ENCODE data around the gene EEA1. TPM values are rescaled to one million over a fixed set of nuclear protein-coding genes. Genes with fewer than 3 reads are reported as not detected.

EEA1 gene
- total RNA-seq, 1 donor from 2014 or later, result 12.0 TPM

- Mint-ChIP-seq H3K4me1 (ENCODE audit: low read depth, unreplicated experiment) (peaks cover 7% of the 10 kb centered on the region), H3K4me3 (ENCODE audit: unreplicated experiment) (no peak overlapping the region), H3K27me3 (ENCODE audit: unreplicated experiment) (no peaks in the 10 kb centered on the region)
These were observed 150.6 kb downstream of the EEA1 start for GRCh38 chr12:92778525-92778924.

GRCh38 chr12:92775416-92775815 lies 153.7 kb downstream of the EEA1 start:
- no peak for DNase-seq
- no peak for TF ChIP-seq CTCF (IDR thresholded peaks at IDR 0.05; ENCODE audit: partially characterized antibody, unreplicated experiment)
- no peaks in the 10 kb centered on the region for H3K27me3 Mint-ChIP-seq (ENCODE audit: unreplicated experiment)
- peaks cover 7% of the 10 kb centered on the region for H3K4me1 Mint-ChIP-seq (ENCODE audit: low read depth, unreplicated experiment)
- no peak overlapping the region for H3K4me3 Mint-ChIP-seq (ENCODE audit: unreplicated experiment)
- H3K36me3 Mint-ChIP-seq (ENCODE audit: unreplicated experiment), result no peaks in the 10 kb centered on the region
- no peaks in the 10 kb centered on the region for H3K9me3 Mint-ChIP-seq (ENCODE audit: unreplicated experiment)
- H3K27ac Mint-ChIP-seq (ENCODE audit: unreplicated experiment), result no peak overlapping the region

More at GRCh38 chr12:92778525-92778924, 150.6 kb downstream of the EEA1 start:
- Mint-ChIP-seq H3K9me3 (ENCODE audit: unreplicated experiment) (no peaks in the 10 kb centered on the region), H3K27ac (ENCODE audit: unreplicated experiment) (no peak overlapping the region), H3K36me3 (ENCODE audit: unreplicated experiment) (no peaks in the 10 kb centered on the region)
- no peak for DNase-seq
- no peak for TF ChIP-seq CTCF (IDR thresholded peaks at IDR 0.05; ENCODE audit: partially characterized antibody, unreplicated experiment)

DNA sequence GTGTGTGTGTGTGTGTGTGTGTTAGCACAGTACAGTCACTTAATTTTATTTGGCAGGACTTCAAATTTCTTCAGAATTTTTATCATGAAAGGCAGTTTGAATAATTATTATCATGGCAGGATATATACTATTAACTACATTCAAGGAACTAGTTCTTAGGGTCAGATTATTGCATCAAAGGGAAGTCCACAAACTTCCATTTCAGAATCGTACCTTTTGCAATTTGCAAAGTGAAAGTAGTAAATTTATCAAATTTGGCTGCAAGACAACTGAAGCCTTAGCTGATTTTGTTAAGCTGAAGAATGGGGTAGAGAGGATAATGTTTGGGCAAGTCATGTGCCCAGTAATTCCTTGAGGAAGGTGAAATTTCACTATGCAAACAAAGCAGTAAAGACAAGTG lies 158.1 kb downstream of the EEA1 start:
- Mint-ChIP-seq H3K4me3 (ENCODE audit: unreplicated experiment) (no peak overlapping the region), H3K27me3 (ENCODE audit: unreplicated experiment) (no peaks in the 10 kb centered on the region), H3K27ac (ENCODE audit: unreplicated experiment) (no peak overlapping the region), H3K4me1 (ENCODE audit: low read depth, unreplicated experiment) (no peaks in the 10 kb centered on the region), H3K36me3 (ENCODE audit: unreplicated experiment) (no peaks in the 10 kb centered on the region), H3K9me3 (ENCODE audit: unreplicated experiment) (no peaks in the 10 kb centered on the region)
- TF ChIP-seq CTCF (IDR thresholded peaks at IDR 0.05; ENCODE audit: partially characterized antibody, unreplicated experiment), result no peak
- no peak for DNase-seq

DNA sequence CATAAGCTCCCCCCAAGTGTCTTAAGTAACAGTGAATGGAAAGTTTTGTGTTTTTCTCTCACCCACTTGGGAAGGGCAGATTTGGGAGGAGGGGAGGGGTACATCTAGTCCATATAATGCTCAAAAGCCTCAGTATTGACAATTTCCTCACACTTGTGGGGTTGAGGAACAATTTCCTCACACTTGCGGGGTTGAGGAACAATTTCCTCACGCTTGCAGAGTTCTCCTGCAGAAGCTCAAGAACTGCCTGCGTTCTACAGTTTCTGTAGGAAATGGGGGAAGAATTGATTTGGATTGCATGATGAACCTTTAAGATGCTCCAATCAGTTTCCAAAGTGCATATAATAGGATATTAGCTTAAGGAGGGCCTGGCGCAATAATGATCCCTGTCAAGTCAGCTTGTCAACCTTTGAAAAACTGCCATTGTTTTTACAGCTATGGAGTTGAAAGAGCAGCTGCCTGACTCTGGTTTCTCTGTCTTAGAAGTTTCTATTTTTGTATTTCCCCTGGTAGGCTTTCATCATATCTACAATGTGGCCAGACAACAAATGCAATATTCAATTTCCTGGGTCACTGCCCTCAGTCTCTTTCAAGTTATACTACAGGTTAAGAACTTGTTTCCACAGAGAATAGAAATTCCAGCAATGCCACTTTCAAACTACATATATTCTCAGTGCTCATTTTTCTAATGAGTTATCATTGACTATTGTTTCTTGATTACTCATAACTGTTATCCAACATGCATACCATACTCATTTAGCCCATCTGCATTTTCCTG lies 159.8 kb downstream of the EEA1 start:
- Mint-ChIP-seq H3K4me1 (ENCODE audit: low read depth, unreplicated experiment) (no peaks in the 10 kb centered on the region), H3K9me3 (ENCODE audit: unreplicated experiment) (no peaks in the 10 kb centered on the region), H3K27ac (ENCODE audit: unreplicated experiment) (no peak overlapping the region), H3K36me3 (ENCODE audit: unreplicated experiment) (no peaks in the 10 kb centered on the region), H3K4me3 (ENCODE audit: unreplicated experiment) (no peak overlapping the region), H3K27me3 (ENCODE audit: unreplicated experiment) (no peaks in the 10 kb centered on the region)
- no peak for TF ChIP-seq CTCF (IDR thresholded peaks at IDR 0.05; ENCODE audit: partially characterized antibody, unreplicated experiment)
- no peak for DNase-seq

DNA sequence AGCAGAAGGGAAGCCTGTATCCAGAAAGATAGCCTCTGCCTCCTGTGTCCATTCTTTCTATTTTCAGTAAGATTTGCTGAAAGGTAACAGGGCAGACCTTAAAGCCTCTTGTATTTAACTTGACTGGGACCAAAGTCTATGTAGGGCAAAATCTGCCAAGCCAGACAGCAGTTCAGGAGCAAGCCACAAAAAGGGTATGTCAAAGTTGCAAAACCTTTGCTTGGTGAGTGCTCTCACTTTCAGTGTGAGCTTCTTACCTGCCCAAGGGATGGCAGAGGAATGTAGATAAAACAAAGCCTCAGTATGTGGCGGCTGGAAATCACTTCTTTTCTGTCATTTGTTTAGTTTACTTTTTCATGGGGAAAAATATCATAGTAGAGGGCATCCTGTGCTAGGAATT lies 163.2 kb downstream of the EEA1 start:
- Mint-ChIP-seq H3K36me3 (ENCODE audit: unreplicated experiment) (no peaks in the 10 kb centered on the region), H3K4me3 (ENCODE audit: unreplicated experiment) (no peak overlapping the region), H3K27me3 (ENCODE audit: unreplicated experiment) (no peaks in the 10 kb centered on the region), H3K27ac (ENCODE audit: unreplicated experiment) (no peak overlapping the region), H3K9me3 (ENCODE audit: unreplicated experiment) (no peaks in the 10 kb centered on the region), H3K4me1 (ENCODE audit: low read depth, unreplicated experiment) (no peaks in the 10 kb centered on the region)
- DNase-seq, result no peak
- no peak for TF ChIP-seq CTCF (IDR thresholded peaks at IDR 0.05; ENCODE audit: partially characterized antibody, unreplicated experiment)
